Fibroblast of mammary gland (primary cell): ENCODE results near the gene MAN1A2.

Experiments used
- DNase-seq: peaks from one replicate; pipeline ENCODE4 v3.0.0-alpha.2; 2010; ENCODE audit warnings: low read depth
- H3K4me3 ChIP-seq: 2 replicates; pipeline ENCODE4 v1.5.1; 2011; ENCODE audit warnings: low read depth, mild to moderate bottlenecking, low read length, moderate library complexity; ENCODE audit not compliant: control insufficient read depth
- CTCF ChIP-seq: conservative IDR thresholded peaks from 2 replicates; pipeline ENCODE4 v1.5.1; 2011; ENCODE audit warnings: low read depth, low read length, inconsistent platforms; ENCODE audit not compliant: control insufficient read depth, insufficient read depth

Gene MAN1A2

GRCh38 chr1:117576236-117576635 is 209.0 kb downstream of the MAN1A2 start:
- DNase-seq = no peak
- TF ChIP-seq CTCF = no peak
- no peak overlapping the region for H3K4me3 ChIP-seq

- TF ChIP-seq CTCF = no peak
- no peak overlapping the region for H3K4me3 ChIP-seq
- DNase-seq = no peak
Observed at GRCh38 chr1:117577191-117577885, 210.1 kb downstream of the MAN1A2 start.

DNA sequence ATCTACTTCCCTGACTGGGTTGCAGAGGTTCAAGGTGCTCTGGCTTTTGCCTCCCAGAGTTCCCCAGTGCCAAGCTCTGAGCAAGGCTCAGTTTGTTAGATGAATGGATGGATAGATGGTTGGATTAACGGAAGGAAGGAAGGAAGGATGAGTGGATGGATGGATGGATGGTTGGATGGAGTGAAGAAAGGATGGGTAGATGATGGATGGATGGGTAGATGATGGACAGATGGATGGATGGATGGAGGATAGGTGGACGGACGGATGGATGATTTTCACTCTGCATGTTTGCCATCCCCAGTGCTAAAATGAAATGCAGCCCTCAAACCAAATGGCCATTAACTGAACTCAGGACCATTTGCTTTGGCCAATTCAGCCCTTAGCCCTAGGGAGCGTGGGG is 211.2 kb downstream of the MAN1A2 start:
- TF ChIP-seq CTCF = no peak
- no peak overlapping the region for H3K4me3 ChIP-seq
- DNase-seq = no peak
